GM12875 (cell line): ENCODE results near the gene CRABP2.
A peak's percentile ranks its signal among the peaks of the same experiment; 100 is the strongest.

Source experiments
- H3K4me3 ChIP-seq: one replicate; pipeline ENCODE4 v1.5.1; 2011; ENCODE audit warnings: low read depth, low read length, control low read depth
- CTCF ChIP-seq: IDR thresholded peaks from 2 replicates; pipeline ENCODE4 v1.5.1; 2011; ENCODE audit warnings: low read depth, mild to moderate bottlenecking, control low read depth, inconsistent platforms, low read length, moderate library complexity, borderline replicate concordance; ENCODE audit not compliant: insufficient read depth

Gene CRABP2

GRCh38 chr1:156708218-156708661 lies 2.9 kb upstream of the CRABP2 start:
- H3K4me3 ChIP-seq = no peak overlapping the region
- no peak for TF ChIP-seq CTCF

- H3K4me3 ChIP-seq = no peak overlapping the region
Measured at GRCh38 chr1:156707417-156708217, 2.2 kb upstream of the CRABP2 start.

GRCh38 chr1:156706657-156707416 lies 1.5 kb upstream of the CRABP2 start:
- TF ChIP-seq CTCF = no peak
- peak overlapping the region; percentile 48 for H3K4me3 ChIP-seq

More at GRCh38 chr1:156707417-156708217, 2.2 kb upstream of the CRABP2 start:
- TF ChIP-seq CTCF = no peak

GRCh38 chr1:156705918-156706656 lies 704 bp upstream of the CRABP2 start:
- peak overlapping the region; percentile 48 for H3K4me3 ChIP-seq
- TF ChIP-seq CTCF = peak; percentile 84

- H3K4me3 ChIP-seq = no peak overlapping the region
- TF ChIP-seq CTCF = no peak
Measured at GRCh38 chr1:156704930-156705320, 458 bp downstream of the CRABP2 start.

- no peak overlapping the region for H3K4me3 ChIP-seq
- TF ChIP-seq CTCF = no peak
Measured at GRCh38 chr1:156704166-156704711, 1.1 kb downstream of the CRABP2 start.
